Prostate gland (tissue), 2 donors: ENCODE results near the gene MICAL3.

ENCODE experiments used
- CTCF ChIP-seq, 4 experiments: fragments of 200-600 bp in 2 of 4; fragments of 450-650 bp in 2 of 4; sonication (generic) in 2 of 4; IDR thresholded peaks; 1 replicate in 3 of 4; 2 replicates in 1 of 4; pipeline ENCODE4 v1.5.1; 2016 to 2019; ENCODE audit warnings: antibody characterized with exemption in 4 of 4, mild to moderate bottlenecking in 2 of 4, moderate library complexity in 2 of 4
- POLR2AphosphoS5 ChIP-seq: sonication (generic); formaldehyde crosslinking; IDR thresholded peaks from one replicate; pipeline ENCODE4 v1.6.1; 2017; ENCODE audit warnings: antibody characterized with exemption

DNA sequence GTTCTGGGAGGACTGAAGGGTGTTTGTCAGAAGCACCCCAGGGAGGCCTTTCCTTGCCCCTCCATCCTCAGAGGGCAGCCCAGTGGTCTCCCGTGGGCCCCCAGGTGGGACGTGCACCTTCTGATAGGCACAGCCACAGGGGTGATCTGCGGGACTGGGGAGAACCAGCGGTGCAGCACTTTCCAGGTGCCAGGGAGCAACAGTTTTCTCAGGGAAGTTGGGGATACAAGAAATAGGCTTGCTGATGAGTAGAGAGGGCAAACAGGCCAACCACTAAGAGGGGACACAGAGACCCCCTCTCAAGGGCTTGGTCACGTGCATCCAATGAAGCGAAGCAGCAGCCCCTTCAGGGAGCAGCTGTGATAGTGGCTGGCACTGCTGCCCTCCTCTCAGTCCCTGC is 143.0 kb downstream of the MICAL3 start:
- TF ChIP-seq CTCF (IDR thresholded peaks at IDR 0.05) = no peak
- no peak for TF ChIP-seq POLR2AphosphoS5
